Measurements from ENCODE around the gene SGCA. TPM values are rescaled to one million over a fixed set of nuclear protein-coding genes. Genes with fewer than 3 reads are reported as not detected.

The SGCA gene
- total RNA-seq (2014; rRNA removed; shearing (Covaris generic)), result 0.57 TPM in 1 of 2 replicates, not detected in the other
- 1.1 TPM in 1 of 2 replicates, not detected in the other for total RNA-seq (2022)
- Bru-seq, nascent RNA, result percentile 21 among the genes with signal in this experiment
- BruChase-seq, experiment 1, labeled RNA remaining after a 6-hour chase, result percentile 15 among the genes with signal in this experiment
- percentile 18 among the genes with signal in this experiment for BruChase-seq, experiment 2, labeled RNA remaining after a 2-hour chase
- long read RNA-seq, partial matches to known transcripts, result 0 of 2 reads
- long read RNA-seq, other reads (novel, unspliced or antisense), result 2 of 2 reads

DNA sequence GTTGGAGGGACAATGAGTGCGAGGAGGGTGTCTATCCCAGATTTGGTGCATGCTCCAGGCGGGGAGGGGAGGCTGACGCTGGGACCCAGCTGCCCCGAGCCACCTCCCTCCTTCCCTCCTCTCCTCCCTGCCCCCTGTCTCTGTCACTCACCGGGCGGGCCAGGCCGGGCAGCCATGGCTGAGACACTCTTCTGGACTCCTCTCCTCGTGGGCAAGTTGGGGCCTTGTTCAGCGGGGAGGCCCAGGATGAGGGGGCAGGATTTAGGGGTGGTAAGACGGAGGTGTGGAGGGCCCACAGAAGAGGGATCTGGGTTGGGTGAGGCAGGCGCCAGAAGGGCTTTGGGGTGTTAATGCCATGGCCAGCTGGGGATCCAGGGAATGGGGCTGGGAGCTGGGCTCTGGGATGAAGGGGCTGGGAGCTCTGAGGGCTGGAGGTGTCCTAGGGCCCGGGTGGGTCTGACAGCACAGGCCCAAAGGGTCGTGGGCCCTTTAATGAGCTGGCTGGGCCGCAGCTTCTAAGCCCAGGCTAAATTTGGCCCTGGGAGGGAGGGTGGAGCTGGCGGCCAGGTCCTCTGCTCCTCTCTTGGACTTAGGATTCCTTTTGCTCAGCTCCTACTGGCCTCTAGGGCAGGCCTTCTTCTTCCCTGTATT, at the start of gene SGCA:
SGCA (plus strand) TSS at position 139 of the 651 bp plus-strand sequence; CDS start at position 175, 36 bp downstream.
- Histone ChIP-seq H3K27ac (ENCODE audit: low read depth, low read length, poor library complexity, severe bottlenecking) (no peak within 1 kb of the TSS), H3K36me3 (ENCODE audit: insufficient read depth, low read length) (no peaks in the 10 kb centered on the region), H3K4me3 (ENCODE audit: low read depth, low read length, poor library complexity, severe bottlenecking) (no peak within 1 kb of the TSS), H3K9me3 (ENCODE audit: low read length) (no peaks in the 10 kb centered on the region), H3K9me2 (ENCODE audit: insufficient read depth, low read length) (no peaks in the 10 kb centered on the region), H2AFZ (ENCODE audit: low read length) (no peak within 1 kb of the TSS), H3K4me2 (ENCODE audit: low read length) (no peak within 1 kb of the TSS), H4K20me1 (ENCODE audit: insufficient read depth, low read length) (no peaks in the 10 kb centered on the region), H3K4me1 (ENCODE audit: insufficient read depth, low read length, poor library complexity, severe bottlenecking) (peaks cover 36% of the 10 kb centered on the region), H3K79me2 (ENCODE audit: insufficient read depth, low read depth, low read length) (no peaks in the 10 kb centered on the region)
- DNase-seq (ENCODE audit: low spot score), result no peak
- intact Hi-C loops (cut with micrococcal nuclease; ENCODE audit: unreplicated experiment), result no loop called here
- no TSS peak for BruUV-seq (replicated peaks)
- ChIA-PET POLR2A (interaction anchor here (0.6 kb wide), 1 partner anchor 34 kb away, joined by 7 read pairs; no protein-coding TSS in a partner anchor), CTCF (ENCODE audit: unreplicated experiment) (no interaction called here)
- no peak for TF ChIP-seq EZH2phosphoT487 (IDR thresholded peaks at IDR 0.05; ENCODE audit: borderline replicate concordance, low read depth, low read length)
- TF ChIP-seq, protein P1, sequence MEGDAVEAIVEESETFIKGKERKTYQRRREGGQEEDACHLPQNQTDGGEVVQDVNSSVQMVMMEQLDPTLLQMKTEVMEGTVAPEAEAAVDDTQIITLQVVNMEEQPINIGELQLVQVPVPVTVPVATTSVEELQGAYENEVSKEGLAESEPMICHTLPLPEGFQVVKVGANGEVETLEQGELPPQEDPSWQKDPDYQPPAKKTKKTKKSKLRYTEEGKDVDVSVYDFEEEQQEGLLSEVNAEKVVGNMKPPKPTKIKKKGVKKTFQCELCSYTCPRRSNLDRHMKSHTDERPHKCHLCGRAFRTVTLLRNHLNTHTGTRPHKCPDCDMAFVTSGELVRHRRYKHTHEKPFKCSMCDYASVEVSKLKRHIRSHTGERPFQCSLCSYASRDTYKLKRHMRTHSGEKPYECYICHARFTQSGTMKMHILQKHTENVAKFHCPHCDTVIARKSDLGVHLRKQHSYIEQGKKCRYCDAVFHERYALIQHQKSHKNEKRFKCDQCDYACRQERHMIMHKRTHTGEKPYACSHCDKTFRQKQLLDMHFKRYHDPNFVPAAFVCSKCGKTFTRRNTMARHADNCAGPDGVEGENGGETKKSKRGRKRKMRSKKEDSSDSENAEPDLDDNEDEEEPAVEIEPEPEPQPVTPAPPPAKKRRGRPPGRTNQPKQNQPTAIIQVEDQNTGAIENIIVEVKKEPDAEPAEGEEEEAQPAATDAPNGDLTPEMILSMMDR (conservative IDR thresholded peaks at IDR 0.05; ENCODE audit: low read length), result no peak

DNA sequence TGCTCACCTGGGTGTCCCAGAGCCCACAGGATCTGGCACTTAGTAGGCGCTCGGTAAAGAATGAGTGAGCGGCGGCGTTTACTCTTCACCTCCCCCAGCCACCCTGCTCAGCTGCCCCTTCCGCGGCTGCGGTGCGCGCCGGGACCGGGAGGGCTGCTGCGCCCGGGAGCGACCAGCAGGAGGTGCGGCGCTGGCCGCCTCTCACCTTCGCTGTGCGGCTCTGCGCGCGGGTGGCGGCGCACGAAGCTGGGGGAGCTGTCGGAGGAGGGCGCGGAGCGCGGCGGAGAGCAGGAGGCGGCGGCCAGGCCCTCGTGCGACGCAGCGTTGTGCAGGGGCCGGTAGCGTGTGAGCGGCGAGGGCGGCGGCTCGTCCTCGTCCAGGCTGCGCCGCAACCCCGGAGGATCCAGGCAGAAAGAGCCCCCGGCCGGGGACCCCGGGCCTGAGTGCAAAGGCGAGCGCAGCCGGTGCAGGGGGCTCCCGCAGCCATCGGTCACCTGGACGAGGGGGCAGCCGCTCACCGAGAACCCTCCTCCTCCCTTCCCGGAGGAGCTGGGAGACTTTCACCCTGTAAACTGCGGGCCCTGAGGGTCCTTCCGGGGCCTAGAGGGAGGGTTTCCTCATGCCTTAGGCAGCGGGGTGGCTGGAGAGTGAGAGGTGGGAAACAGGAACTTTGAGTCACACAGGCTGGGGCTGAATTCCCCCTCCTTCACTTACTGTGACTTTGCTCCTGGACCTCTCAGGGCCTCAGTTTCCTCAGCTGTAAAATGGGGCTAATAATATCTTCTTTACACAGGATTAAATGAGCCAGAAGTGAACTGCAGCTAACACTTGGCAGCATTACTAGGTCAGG, 48.4 kb upstream of the SGCA start:
- Histone ChIP-seq H3K4me3 (ENCODE audit: low read depth, low read length, poor library complexity, severe bottlenecking) (no peak overlapping the region), H3K79me2 (ENCODE audit: insufficient read depth, low read depth, low read length) (no peaks in the 10 kb centered on the region), H3K36me3 (ENCODE audit: insufficient read depth, low read length) (no peaks in the 10 kb centered on the region), H2AFZ (ENCODE audit: low read length) (no peak overlapping the region), H4K20me1 (ENCODE audit: insufficient read depth, low read length) (no peaks in the 10 kb centered on the region), H3K4me2 (ENCODE audit: low read length) (0 out of 2 replicates have a peak overlapping the region, but pooled peaks have one; percentile 3), H3K4me1 (ENCODE audit: insufficient read depth, low read length, poor library complexity, severe bottlenecking) (no peaks in the 10 kb centered on the region), H3K9me3 (ENCODE audit: low read length) (no peaks in the 10 kb centered on the region), H3K27ac (ENCODE audit: low read depth, low read length, poor library complexity, severe bottlenecking) (no peak overlapping the region), H3K9me2 (ENCODE audit: insufficient read depth, low read length) (no peaks in the 10 kb centered on the region)
- ChIA-PET CTCF (ENCODE audit: unreplicated experiment) (no interaction called here), POLR2A (no interaction called here)
- BruUV-seq (replicated peaks), result no TSS peak
- DNase-seq (ENCODE audit: low spot score), result peak; percentile 38
- intact Hi-C loops (cut with micrococcal nuclease; ENCODE audit: unreplicated experiment), result no loop called here
- no peak for TF ChIP-seq EZH2phosphoT487 (IDR thresholded peaks at IDR 0.05; ENCODE audit: borderline replicate concordance, low read depth, low read length)
- TF ChIP-seq, protein P1 (conservative IDR thresholded peaks at IDR 0.05; ENCODE audit: low read length), result peak; percentile 57
